Measurements from ENCODE around the gene TWSG1.
A peak's percentile ranks its signal among the peaks of the same experiment; 100 is the strongest.
"Not testable (repeated sequence)": the region's sequence is repeated elsewhere in the genome, so short reads cannot be mapped to it uniquely, and the experiment has no call there.

Gene TWSG1

DNA sequence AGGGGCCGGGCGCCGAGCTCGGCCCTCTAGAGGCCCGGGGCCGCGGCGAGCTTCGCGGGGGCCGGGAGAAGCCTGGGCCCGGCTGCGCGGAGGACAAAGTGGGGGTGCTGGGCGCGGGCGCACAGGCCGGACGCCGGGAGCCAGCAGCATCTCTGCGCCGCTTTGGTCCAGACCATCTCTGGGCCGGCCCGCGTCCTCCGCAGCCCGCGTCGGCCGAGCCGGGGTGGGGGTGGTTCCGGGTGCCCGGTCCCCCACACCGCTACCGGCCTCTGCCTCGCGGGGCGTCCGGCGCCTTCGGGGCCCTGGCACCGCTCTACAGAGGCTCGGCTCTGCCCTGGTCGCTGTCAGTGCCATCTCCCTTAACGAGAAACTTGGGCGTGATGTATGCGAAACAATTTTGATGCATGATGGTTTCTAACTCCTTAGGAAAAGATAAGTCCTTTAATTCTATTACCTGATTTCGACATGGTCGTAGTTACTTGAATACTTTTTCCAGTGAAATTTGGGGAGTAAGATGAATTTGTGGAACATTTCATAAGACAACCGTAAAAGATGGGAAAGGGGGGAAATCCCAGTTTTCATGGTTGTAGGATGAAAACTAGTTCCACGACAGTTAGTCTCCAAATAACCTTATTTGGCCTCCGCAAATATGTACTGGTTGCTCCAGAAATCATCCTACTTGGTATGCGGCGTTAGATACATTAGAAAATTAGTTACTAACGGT lies 562 bp downstream of the TWSG1 start:
- FAIRE-seq (peak; percentile 20), DNase-seq (ENCODE audit: low spot score) (peak; percentile 74)

DNA sequence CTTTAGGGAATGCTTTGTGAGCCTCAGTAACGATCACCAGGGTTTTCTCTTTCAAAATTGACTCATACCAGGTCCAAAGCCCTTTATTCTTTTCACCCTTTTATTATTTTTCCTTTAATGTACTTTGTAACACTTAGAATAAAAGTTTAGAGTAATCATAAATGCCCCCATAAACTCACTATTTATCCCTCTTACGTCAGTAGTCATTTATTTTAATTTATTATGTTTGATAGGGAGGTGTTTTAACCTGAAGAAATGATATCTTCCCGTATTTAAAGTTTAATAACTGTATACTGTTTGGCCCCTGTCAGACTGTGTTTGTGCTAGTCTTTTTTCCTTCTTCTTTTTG lies 1.1 kb downstream of the TWSG1 start:
- FAIRE-seq = no peak
- DNase-seq (ENCODE audit: low spot score) = no peak

DNA sequence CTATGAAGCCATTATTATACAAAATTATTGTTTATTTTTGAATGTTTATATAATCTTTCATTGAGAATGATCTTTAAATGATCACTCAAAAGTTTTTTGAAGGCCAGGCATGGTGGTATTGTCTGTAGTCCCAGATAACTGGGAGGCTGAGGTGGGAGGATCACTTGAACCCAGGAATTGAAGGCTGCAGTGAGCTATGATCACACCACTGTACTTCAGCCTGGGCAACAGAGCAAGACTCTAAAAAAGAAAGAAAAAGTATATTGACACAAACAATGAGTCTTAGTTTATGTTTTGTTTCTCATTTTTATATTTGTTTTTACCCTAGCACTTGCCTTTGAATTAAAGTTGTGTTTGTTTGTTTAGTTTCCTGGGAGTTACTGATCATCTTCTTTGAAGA lies 2.3 kb downstream of the TWSG1 start:
- no peak for DNase-seq (ENCODE audit: low spot score)
- FAIRE-seq = no peak

DNA sequence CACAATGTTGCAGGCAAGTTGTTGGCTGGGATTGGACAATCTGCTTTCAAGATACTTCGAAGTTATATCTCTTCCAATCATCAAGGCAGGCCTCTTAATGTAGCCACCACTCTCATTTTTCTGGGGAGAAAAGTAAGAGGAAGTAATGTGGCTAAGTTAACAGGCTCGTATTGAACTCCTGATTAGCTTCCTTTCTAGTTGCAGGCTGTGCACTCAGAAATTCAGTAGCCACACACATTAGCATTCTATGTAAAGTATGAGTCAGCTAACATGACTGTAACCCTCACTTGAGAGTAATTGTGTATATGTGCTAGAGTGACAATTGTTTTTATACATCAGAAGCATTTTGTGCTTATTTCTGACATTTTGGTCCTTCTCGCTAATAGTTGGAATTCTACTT lies 3.3 kb downstream of the TWSG1 start:
- no peak for DNase-seq (ENCODE audit: low spot score)
- no peak for FAIRE-seq

DNA sequence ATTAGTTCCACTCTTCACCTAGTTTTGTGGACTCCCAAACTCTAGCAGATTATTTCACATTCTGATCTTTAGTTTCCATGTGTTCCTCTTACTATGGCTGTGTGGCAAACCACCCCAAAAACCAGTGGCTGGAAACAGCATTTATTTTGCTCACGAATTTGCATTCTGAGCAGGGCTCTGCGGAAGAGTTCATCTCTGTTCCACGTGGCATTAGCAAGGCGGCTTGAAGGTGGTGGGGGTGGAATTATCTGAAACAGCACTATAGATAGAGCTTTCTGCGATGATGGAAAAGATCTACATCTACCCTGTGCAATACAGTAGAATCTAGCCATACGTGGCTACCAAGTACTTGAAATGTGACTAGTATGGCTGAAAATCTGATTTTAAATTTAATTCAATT lies 5.9 kb downstream of the TWSG1 start:
- no peak for DNase-seq (ENCODE audit: low spot score)

DNA sequence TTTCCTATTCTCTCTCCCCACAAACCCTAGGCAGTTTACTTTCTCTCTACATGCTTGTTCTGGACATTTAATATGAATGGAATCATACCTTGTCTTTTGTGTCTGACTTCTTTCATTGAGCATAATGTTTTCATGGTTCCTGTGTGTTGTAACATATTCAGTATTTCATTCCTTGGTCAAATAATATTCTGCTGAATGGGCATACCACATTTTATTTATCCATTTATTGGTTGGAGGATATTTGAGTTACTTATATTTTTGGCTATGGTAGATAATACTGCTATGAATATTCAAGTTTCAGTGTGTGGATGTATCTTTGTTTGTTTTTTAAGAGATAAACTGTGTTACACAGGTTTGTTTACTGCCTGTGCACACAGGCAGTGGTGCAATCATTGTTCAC lies 9.0 kb downstream of the TWSG1 start:
- DNase-seq (ENCODE audit: low spot score) (no peak), FAIRE-seq (no peak)

More for the DNA sequence above, 5.9 kb downstream of the TWSG1 start:
- no peak for FAIRE-seq

DNA sequence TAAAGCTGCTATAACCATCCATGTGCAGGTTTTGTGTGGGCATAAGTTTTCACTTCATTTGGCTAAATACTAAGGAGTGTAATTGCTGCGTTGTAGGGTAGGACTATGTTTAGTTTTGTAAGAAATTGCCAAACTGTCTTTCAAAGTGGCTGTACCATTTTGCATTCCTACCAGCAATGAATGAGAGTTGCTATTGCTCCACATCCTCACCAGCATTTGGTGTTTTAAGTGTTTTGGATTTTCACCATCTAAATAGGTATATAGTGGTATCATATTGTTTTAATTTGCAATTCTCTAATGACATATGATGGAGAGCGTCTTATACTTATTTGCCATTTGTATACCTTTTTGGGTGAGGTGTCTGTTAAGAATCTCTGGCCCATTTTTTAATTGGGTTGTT lies 12.2 kb downstream of the TWSG1 start:
- DNase-seq (ENCODE audit: low spot score) (no peak), FAIRE-seq (no peak)

DNA sequence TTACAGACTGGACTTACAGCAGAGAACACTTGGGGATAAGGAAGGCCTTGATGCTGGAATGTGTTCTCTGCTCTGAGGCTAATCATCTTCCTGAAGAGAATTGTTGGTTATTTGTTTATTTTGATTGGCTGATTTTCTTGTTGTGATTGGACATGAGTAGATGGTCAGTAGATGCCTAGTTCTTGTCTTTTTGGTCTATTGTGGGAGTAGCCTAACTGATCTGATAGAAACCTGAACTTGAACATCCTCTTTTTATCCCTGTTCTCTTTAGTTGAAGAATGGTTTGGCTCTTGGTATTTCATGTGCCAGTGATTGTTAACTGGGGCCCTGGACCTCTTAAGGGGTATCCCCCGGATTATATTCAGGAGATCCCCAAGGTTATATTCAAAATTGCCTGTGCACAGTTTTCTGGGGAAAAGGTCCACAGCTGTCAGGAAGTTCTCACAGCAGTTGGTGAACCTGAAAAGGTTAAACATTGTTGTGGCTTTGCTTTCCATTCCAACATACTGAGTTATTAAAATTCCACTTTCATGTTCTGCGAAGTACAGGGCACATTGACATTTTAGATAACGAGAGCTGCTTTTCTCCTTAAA lies 13.6 kb downstream of the TWSG1 start:
- DNase-seq (ENCODE audit: low spot score) (peak; percentile 25), FAIRE-seq (no peak)

DNA sequence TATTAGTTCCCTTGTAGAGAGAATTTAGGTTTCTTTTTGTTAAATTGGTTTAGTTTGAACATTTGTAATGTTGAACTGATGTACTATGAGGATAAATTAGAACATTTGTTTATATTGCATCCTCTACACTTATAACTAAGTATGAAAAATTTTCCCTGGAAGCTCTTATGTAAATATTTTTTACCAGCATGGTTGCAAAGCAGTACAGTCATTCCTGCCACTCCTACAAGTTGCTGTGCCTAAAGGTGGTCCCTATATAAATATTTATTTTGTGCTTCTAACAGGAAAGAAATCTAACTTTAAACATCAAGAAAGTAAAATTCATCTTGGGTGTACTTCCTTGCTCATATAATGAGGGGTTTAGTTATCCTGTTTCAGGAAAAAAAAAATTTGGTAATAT lies 14.2 kb downstream of the TWSG1 start:
- FAIRE-seq (no peak), DNase-seq (ENCODE audit: low spot score) (no peak)

DNA sequence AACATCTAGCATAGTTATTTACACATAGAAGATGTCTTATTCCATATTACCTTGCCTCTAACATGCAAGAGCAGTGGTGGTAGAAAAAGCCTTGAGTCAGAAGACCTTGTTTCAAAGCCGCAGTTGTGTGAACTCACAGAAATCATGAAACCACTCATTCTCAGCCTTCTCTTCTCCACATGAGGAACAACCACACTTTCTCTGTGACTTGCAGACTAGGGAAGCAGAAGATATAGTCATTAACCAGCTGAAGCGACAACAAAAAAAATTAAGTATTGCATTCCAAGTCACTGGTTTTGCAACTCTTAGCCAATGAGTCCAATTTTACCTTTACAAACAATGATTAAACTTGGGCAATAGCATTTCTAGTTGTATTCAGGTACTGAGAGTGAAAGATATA lies 19.0 kb downstream of the TWSG1 start:
- DNase-seq (ENCODE audit: low spot score) (no peak), FAIRE-seq (no peak)

DNA sequence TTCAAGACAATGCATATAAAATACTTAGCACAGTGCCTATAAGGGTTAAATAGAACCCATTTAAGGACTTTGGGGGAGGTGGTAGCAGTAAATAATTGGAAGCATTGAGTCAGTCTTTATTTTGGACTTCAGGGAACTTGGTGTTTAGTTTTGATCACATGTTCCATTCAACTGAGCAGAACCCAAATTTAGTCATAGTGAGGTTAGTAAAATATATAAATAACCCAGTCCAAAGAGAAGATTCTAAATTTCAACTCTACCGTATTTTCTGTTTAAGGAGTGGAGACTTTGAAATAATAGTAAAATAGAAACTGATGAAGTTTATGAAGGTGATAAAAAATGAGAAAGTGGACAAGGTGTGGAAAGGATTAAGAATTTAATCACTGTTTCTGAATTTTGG lies 19.7 kb downstream of the TWSG1 start:
- no peak for DNase-seq (ENCODE audit: low spot score)
- FAIRE-seq = no peak

DNA sequence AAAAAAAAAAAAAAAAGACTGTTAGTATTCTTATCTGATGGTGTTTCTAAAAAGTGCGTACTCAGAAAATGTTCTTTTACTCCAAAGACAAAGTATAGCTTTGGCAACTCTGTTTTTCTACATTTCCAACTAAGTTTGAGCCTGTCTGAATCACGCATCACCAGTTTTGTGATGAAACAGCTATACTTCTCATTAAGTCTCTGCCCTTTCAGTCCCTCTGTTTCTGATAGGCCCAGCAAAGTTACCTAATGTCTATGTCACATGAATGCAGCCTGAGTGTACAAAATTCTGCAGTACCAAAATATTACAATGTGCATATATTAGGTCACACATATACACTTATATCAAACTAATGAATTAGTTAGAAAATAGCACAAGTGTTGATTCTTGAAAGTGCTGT lies 22.4 kb downstream of the TWSG1 start:
- no peak for FAIRE-seq

DNA sequence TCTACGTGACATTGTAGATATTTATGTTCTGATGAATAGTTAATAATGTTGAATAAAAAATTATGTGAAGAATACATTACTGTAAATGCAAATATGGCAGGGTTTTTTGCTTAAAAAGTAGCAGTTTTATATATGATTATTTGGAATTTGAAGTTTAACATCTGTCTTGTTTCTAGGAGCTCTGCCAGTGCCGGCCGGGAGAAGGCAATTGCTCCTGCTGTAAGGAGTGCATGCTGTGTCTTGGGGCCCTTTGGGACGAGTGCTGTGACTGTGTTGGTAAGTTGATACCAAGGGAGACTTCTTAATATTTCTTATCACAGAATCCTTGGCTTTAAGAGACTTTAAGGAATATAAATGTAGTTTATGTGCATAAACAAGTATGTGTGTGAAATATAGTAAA lies 25.2 kb downstream of the TWSG1 start:
- DNase-seq (ENCODE audit: low spot score) (no peak), FAIRE-seq (no peak)

More for the DNA sequence above, 22.4 kb downstream of the TWSG1 start:
- no peak for DNase-seq (ENCODE audit: low spot score)

DNA sequence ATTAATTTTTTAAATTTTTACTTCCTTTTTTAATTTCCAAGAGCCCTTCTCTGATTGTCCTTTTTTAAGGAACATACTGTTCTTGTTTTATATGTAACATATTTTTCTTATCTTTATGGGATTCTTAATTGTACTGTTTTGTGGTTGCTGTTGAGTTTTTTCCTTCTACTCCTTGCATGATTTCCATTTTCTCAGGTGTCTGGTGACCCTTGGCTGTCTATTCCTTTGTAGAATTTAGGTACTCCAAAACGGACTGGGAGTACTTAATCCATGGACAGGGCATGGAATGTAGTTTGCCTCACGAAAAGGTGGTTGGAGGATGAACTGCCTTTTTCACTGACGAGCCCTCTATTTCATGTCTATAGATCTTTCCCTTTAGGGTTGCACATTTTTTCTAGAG lies 26.6 kb downstream of the TWSG1 start:
- DNase-seq (ENCODE audit: low spot score) (no peak), FAIRE-seq (no peak)

DNA sequence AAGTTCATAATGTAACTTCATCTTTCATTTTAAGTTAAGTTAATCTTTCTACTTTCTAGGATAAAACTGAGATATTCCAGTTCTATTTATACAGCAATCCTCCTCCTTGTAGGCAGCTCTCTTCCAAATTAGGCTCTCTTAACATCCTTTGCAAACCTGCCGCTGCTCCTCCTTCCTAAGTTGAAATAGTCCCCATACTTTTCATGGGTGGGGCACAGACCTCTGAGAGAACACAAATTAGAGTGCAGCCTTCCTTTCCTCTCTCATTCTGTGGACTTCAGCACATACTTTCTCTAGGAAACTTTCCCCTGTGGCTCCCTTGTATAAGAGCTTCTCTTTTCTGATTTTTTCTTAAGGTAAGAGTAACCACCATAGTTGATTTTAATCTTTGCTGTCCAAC lies 28.3 kb downstream of the TWSG1 start:
- DNase-seq (ENCODE audit: low spot score) (peak; percentile 34), FAIRE-seq (no peak)

DNA sequence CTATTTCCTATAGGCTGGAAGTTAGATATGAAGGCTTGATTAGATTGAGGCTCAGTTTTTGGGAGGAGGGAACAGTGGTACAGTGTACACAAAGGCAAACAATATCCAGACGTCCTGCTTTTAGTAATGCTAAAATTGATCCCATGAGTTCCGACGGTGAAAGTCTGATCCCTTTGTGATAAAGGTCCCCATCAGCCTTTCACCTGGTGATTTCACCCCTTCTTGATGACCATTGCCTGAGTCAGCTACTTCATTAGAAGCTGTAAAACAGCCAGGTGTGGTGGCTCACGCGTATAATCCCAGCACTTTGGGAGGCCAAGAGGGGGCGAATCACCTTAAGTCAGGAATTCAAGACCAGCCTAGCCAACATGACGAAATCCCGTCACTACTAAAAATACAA lies 29.7 kb downstream of the TWSG1 start:
- FAIRE-seq = no peak
- DNase-seq (ENCODE audit: low spot score) = no peak

DNA sequence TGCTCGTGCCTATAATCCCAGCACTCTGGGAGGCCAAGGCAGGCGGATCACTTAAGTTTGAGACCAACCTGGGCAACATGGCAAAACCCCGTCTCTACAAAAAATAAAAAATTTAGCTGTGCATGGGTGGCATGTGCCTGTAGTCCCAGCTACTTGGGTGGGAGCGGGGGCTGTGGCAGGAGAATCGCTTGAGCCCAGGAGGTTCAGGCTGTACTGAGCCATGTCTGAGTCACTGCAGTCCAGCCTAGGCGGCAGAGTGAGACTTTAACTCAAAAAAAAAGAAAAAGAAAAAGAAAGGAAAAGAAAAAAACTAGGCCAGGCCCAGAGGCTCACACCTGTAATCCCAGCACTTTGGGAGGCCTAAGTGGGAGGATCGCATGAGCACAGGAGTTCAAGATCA lies 30.8 kb downstream of the TWSG1 start:
- FAIRE-seq = no peak

DNA sequence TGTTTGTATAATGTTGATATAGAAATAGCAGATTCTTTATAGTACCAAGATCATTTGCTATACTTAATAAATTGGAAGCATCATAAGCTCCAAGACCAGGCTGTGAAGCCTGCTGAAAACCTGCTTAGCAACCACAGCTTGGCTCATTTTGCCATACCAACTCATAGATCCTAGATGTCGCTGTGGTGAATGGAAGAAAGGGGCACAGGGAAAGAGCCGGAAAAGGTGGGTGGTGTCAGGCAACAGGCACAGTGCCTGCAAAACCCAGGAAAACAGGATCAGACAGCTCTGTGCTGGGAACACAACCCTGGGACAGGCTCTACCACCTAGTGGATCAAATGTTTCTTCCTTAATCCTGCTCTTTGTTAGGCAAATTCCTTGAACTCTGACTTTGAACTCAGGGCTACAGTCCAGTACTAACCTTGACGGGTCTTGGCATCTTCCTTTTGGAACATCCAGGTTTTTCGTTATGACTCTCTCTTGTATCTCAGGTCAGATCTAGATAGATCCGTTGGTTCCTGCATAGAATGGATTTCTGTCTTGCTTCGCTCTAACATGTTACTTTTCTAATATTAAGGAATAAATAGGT lies 31.6 kb downstream of the TWSG1 start:
- peak; percentile 13 for DNase-seq (ENCODE audit: low spot score)
- FAIRE-seq = no peak

More for the DNA sequence above, 30.8 kb downstream of the TWSG1 start:
- DNase-seq (ENCODE audit: low spot score) = no peak

DNA sequence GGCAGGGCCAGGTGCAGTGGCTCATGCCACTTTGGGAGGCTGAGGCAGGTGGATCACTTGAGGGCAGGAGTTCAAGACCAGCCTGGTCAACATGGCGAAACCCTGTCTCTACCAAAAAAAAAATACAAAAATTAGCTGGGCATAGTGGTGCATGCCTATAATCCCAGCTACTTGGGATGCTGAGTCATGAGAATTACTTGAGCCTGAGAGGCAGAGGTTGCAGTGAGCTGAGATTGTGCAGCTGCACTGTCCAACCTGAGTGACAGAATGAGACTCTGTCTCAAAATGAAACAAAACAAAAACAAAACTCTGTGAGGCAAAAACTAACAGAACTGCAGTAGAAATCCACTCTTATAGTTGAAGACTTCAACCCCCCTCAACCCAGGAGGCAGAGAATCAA lies 38.7 kb downstream of the TWSG1 start:
- FAIRE-seq = not testable (repeated sequence)

DNA sequence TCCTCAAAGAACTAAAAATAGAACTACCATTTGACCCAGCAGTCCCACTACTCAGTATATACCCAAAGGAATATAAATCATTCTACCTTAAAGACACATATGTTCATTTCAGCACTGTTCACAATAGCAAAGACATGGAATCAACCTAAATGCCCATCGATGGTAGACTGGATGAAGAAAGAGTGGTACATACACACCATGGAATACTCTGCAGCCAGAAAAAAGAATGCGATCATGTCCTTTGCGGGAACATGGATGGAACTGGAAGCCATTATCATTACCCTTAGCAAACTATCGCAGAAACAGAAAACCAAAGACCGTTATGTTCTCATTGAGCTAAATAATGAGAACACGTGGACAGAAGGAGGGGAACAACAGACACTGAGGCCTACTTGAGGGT lies 44.5 kb downstream of the TWSG1 start:
- DNase-seq (ENCODE audit: low spot score) (no peak), FAIRE-seq (no peak)

More for the DNA sequence above, 38.7 kb downstream of the TWSG1 start:
- DNase-seq (ENCODE audit: low spot score) = not testable (repeated sequence)

DNA sequence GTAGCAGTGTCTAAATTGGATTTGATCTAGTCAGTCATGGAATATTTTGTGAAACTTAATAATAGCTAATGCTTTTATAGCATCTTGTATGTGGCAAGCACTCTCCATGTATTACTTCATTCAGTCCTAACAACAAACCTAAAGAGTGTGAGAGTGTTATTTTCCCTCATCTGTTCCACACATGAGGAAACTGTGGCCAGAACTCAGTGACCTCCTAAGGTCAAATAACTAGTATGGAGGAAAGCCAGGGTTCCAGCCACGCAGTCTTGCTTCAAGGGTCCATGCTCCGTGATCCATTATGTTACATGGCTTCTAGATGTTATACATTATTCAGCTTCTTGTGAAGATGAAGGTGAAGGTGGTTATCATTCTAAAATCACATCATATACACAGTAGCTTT lies 45.5 kb downstream of the TWSG1 start:
- peak; percentile 52 for FAIRE-seq
- DNase-seq (ENCODE audit: low spot score) = no peak

DNA sequence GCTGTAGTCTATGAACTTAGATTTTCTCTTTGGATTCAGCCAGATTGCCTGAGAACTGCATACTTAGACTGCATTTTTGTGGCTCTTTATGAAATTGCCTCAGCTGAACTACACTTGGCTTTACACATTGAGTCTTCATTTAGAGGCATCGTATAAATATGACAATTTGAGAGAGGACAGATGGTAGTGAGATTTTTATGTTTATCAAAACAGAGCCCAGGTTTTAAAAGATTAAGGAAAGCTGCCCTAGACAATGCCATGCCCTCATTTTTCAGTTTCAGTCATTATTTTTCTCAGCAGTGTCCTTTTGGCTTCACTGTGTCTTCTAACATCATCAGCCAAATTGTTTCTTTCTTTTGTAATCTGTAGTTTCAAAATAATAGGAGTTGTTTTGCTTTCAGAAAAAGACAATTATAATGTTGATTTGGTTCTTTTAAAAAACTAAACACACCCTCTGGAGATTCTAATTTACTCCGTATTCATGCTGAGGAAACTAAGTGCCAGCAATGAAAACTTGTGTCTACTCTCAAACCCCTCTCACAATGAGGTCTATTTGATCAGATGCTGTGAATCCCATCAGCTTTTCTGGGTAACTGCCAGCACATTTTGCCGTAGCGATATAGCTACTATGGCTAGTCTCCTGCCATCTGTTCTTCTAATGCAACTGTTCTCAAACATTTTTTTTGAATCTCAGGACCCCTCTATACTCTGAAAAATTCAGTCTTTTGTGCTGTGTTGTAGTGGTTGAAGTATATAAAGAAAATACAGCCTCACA lies 46.2 kb downstream of the TWSG1 start:
- FAIRE-seq = no peak
- DNase-seq (ENCODE audit: low spot score) = no peak
